Lung (tissue), 12 donors: ENCODE results near the gene HAUS5. TPM values are rescaled to one million over a fixed set of nuclear protein-coding genes. Genes with fewer than 3 reads are reported as not detected.

Experiments
- ATAC-seq: fragments of 200-7000 bp; cut with Tn5 transposase; one replicate; pipeline ENCODE4 v1.9.1; 2020; ENCODE audit warnings: moderate number of reproducible peaks; ENCODE audit not compliant: insufficient read depth, low FRiP score
- DNase-seq, 3 donors: peaks; one replicate each; pipeline ENCODE4 v3.0.0-alpha.2; 2013 to 2017
- H3K27ac ChIP-seq, 2 donors: one replicate each; pipeline ENCODE4 v1.5.1; 2013; ENCODE audit warnings: mild to moderate bottlenecking in 2 of 2, moderate library complexity in 2 of 2, control low read depth in 1 of 2, inconsistent platforms in 1 of 2, low read depth in 1 of 2, low read length in 1 of 2
- H3K27me3 ChIP-seq, 3 donors: one replicate each; pipeline ENCODE4 v1.5.1; 2013; ENCODE audit warnings: low read length in 2 of 3; ENCODE audit not compliant: control insufficient read depth in 3 of 3, insufficient read depth in 3 of 3
- H3K36me3 ChIP-seq, 4 donors: one replicate each; pipeline ENCODE4 v1.5.1; 2013; ENCODE audit warnings: low read length in 4 of 4, mild to moderate bottlenecking in 1 of 4, moderate library complexity in 1 of 4; ENCODE audit not compliant: control insufficient read depth in 4 of 4, insufficient read depth in 4 of 4
- H3K4me1 ChIP-seq, 5 donors: one replicate each; pipeline ENCODE4 v1.5.1; 2013; ENCODE audit warnings: low read length in 5 of 5, mild to moderate bottlenecking in 2 of 5, moderate library complexity in 1 of 5; ENCODE audit not compliant: control insufficient read depth in 5 of 5, insufficient read depth in 5 of 5
- H3K4me3 ChIP-seq: one replicate; pipeline ENCODE4 v1.5.1; 2013; ENCODE audit warnings: mild to moderate bottlenecking, control low read depth, moderate library complexity
- H3K9ac ChIP-seq, 2 donors: one replicate each; pipeline ENCODE4 v1.5.1; 2013; ENCODE audit warnings: low read length in 2 of 2, control low read depth in 1 of 2; ENCODE audit not compliant: insufficient read depth in 1 of 2
- H3K9me3 ChIP-seq, 4 donors: one replicate each; pipeline ENCODE4 v1.5.1; 2013; ENCODE audit warnings: low read length in 3 of 4, mild to moderate bottlenecking in 1 of 4, moderate library complexity in 1 of 4; ENCODE audit not compliant: control insufficient read depth in 4 of 4, insufficient read depth in 3 of 4
- WGBS, 2 donors: extraction: QIAGEN DNeasy Blood & Tissue Kit; methylation state at CpG; one replicate each; pipeline ENCODE4 v1.1.7; 2013; 5-methylcytosine and 5-hydroxymethylcytosine counted together
- polyA plus RNA-seq, 2 donors: library from polyadenylated mRNA; stranded (reverse); fragments of 200-250 nt; gene quantifications; one replicate each; pipeline ENCODE4 v1.2.1, GENCODE V29; 2013
- total RNA-seq, 2 donors: library from RNA; depleted of rRNA in 1 of 2; stranded (reverse); fragments of >200 nt in 1 of 2; gene quantifications; one replicate each; pipeline ENCODE4 v1.2.1, GENCODE V29; 2014 to 2021
- TF ChIP-seq, protein P1 (sequence below): IDR thresholded peaks from 2 replicates; pipeline ENCODE4 v1.5.1; 2012; ENCODE audit warnings: mild to moderate bottlenecking; ENCODE audit errors: control extremely low read depth, extremely low read depth
- donor health status: control.
- donor health status: control.
- donor health status: Bipolar disorder and iron deficiency.
- donor health status: healthy.
- donor health status: DM: yes; HTN: yes; CAD: no.

HAUS5 gene
- total and polyA plus RNA-seq, 4 donors = 6.0 to 16.5 (median 14.8) TPM

DNA sequence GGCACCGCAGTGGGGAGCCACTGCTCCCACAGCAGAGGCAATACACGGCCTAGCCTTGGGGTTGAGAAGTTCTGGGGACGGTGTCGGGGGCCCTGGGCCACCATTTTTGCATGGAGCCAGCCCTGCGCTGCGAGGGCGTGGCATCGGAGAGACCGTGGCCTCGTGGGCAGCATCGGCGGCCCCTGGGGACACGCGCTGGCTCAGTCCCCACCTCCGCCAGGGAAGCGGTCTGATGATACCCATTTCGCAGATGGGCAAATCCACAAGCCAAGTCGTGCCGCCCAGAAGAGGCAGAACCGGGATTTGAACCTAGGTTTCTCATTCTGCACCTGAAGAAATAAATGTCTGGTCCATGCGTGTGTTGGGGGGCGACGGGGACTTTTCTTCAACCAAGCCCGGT, 52.6 kb downstream of the HAUS5 start:
- H3K36me3 ChIP-seq = peaks cover 5 to 10% (median 7%) of the 10 kb centered on the region in 4 donors
- ATAC-seq (no peak), DNase-seq (no peak)
- peaks cover 0 to 2% (median 0%) of the 10 kb centered on the region in 3 donors for H3K27me3 ChIP-seq
- H3K27ac ChIP-seq = no peak overlapping the region
- no peak overlapping the region for H3K4me3 ChIP-seq
- H3K9ac ChIP-seq = no peak overlapping the region
- TF ChIP-seq, protein P1, sequence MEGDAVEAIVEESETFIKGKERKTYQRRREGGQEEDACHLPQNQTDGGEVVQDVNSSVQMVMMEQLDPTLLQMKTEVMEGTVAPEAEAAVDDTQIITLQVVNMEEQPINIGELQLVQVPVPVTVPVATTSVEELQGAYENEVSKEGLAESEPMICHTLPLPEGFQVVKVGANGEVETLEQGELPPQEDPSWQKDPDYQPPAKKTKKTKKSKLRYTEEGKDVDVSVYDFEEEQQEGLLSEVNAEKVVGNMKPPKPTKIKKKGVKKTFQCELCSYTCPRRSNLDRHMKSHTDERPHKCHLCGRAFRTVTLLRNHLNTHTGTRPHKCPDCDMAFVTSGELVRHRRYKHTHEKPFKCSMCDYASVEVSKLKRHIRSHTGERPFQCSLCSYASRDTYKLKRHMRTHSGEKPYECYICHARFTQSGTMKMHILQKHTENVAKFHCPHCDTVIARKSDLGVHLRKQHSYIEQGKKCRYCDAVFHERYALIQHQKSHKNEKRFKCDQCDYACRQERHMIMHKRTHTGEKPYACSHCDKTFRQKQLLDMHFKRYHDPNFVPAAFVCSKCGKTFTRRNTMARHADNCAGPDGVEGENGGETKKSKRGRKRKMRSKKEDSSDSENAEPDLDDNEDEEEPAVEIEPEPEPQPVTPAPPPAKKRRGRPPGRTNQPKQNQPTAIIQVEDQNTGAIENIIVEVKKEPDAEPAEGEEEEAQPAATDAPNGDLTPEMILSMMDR = no peak
- no peaks in the 10 kb centered on the region for H3K9me3 ChIP-seq
- WGBS, 2 donors = 93 to 94% methylated on average over 24 of the region's 24 CpGs
- H3K4me1 ChIP-seq = no peaks in the 10 kb centered on the region

DNA sequence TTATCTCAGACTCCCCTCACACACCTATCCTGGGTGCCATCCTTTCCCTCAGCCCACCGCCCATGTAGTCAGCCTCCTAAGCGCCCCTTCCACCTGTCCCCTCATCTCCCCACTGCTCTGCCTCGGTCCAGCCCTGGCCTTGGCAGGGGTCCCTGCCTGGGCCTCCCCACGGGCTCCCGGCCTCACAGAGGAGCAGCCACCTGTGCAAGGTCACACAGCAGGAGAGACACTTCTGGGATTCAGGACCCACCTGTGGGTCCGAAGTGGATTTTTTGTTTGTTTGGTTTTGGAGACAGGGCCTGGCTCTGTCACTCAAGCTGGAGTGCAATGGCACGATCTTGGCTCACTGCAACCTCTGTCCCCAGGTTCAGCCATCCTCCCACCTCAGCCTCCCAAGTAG, 53.1 kb downstream of the HAUS5 start:
- Histone ChIP-seq H3K9me3 (no peaks in the 10 kb centered on the region), H3K4me1 (no peaks in the 10 kb centered on the region), H3K27me3 (peaks cover 0 to 2% (median under 1%) of the 10 kb centered on the region in 3 donors), H3K4me3 (no peak overlapping the region), H3K36me3 (peaks cover 5 to 10% (median 7%) of the 10 kb centered on the region in 4 donors), H3K27ac (no peak overlapping the region), H3K9ac (no peak overlapping the region)
- 82 to 83% methylated on average over 7 of the region's 7 CpGs for WGBS, 2 donors
- DNase-seq (no peak), ATAC-seq (no peak)
- TF ChIP-seq, protein P1 = no peak

DNA sequence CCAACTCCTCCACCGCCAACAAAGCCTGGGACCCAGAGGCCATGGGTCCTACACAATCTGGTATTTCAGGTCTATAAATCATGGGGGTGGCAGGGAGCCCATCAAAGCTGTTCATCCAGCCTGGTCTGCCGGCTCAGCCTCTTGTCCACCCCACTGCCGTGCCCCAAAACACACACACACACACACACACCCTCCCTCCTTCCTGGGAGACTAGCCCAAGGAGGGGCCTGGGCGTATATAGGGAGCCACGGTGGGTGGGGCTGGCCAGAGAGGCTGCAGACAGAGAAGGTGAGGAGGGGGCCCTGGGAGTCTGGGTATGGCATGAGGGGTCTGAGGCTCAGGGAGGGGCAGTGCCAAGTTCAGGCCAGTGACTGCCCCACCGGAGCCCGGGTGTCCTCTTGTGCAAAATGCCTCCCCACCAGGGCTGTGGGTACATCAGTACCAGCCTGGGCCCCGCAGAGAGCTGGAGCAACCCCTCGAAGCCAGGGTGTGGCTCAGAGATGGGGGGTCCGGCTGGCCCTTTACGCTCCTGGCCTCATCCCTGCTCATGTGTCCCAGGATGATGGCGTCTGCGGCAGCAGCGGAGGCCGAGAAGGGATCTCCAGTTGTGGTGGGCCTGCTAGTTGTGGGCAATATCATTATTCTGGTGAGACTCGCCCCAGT, 53.8 kb downstream of the HAUS5 start, which contains the start of gene UPK1A:
Gene UPK1A (plus strand): TSS at position 267 of the 663 bp plus-strand sequence. CDS start 296 bp downstream, at position 563.
- WGBS, 2 donors = 74 to 77% methylated on average over 16 of the region's 16 CpGs
- no peaks in the 10 kb centered on the region for H3K4me1 ChIP-seq
- no peak within 1 kb of the TSS for H3K27ac ChIP-seq
- ATAC-seq (no peak), DNase-seq (no peak)
- H3K27me3 ChIP-seq = peaks cover 0 to 3% (median 2%) of the 10 kb centered on the region in 3 donors
- H3K36me3 ChIP-seq = peaks cover 2 to 7% (median 6%) of the 10 kb centered on the region in 4 donors
- H3K9me3 ChIP-seq = no peaks in the 10 kb centered on the region
- no peak within 1 kb of the TSS for H3K9ac ChIP-seq
- H3K4me3 ChIP-seq = no peak within 1 kb of the TSS
- TF ChIP-seq, protein P1 = no peak
